GM20431 (cell line): Measurements from ENCODE around the gene TMEM61.
"Not testable (repeated sequence)": the region's sequence is repeated elsewhere in the genome, so short reads cannot be mapped to it uniquely, and the experiment has no call there.

Experiments used
- in situ Hi-C: fragments of 300-500 bp; cut with MseI, MboI; formaldehyde crosslinking; loops from one replicate; pipeline ENCODE4 v1.15.0; 2020; ENCODE audit warnings: low sequenced_read_pairs; ENCODE audit not compliant: unreplicated experiment

TMEM61 gene

GRCh38 chr1:54956726-54957125 lies 23.7 kb upstream of the TMEM61 start:
- in situ Hi-C loops = no loop called here

- in situ Hi-C loops = no loop called here
These were observed 21.2 kb upstream of the TMEM61 start for GRCh38 chr1:54959241-54959640.

- in situ Hi-C loops = no loop called here
These were observed 17.6 kb upstream of the TMEM61 start for GRCh38 chr1:54962612-54963395.

- in situ Hi-C loops = not testable (repeated sequence)
These were observed 16.6 kb upstream of the TMEM61 start for GRCh38 chr1:54963829-54964228.

- in situ Hi-C loops = no loop called here
These were observed 14.6 kb upstream of the TMEM61 start for GRCh38 chr1:54965624-54966340.

GRCh38 chr1:54967372-54967771 lies 13.1 kb upstream of the TMEM61 start:
- in situ Hi-C loops = no loop called here

- in situ Hi-C loops = no loop called here
These were observed 11.9 kb upstream of the TMEM61 start for GRCh38 chr1:54968551-54968950.

GRCh38 chr1:54969879-54970278 lies 10.5 kb upstream of the TMEM61 start:
- in situ Hi-C loops = no loop called here

GRCh38 chr1:54970901-54971300 lies 9.5 kb upstream of the TMEM61 start:
- in situ Hi-C loops = no loop called here

GRCh38 chr1:54971317-54971791 lies 9.1 kb upstream of the TMEM61 start:
- in situ Hi-C loops = no loop called here

GRCh38 chr1:54972436-54972835 lies 8.0 kb upstream of the TMEM61 start:
- in situ Hi-C loops = no loop called here

- in situ Hi-C loops = no loop called here
These were observed 7.1 kb upstream of the TMEM61 start for GRCh38 chr1:54973205-54973921.

GRCh38 chr1:54975356-54976108 lies 4.9 kb upstream of the TMEM61 start:
- in situ Hi-C loops = no loop called here

GRCh38 chr1:54976747-54977146 lies 3.7 kb upstream of the TMEM61 start:
- in situ Hi-C loops = no loop called here

- in situ Hi-C loops = no loop called here
These were observed 2.7 kb upstream of the TMEM61 start for GRCh38 chr1:54977533-54978297.

GRCh38 chr1:54978528-54979326 lies 1.7 kb upstream of the TMEM61 start:
- in situ Hi-C loops = no loop called here

GRCh38 chr1:54979327-54979891 lies 1.0 kb upstream of the TMEM61 start:
- in situ Hi-C loops = no loop called here

GRCh38 chr1:54980046-54980527 lies 341 bp upstream of the TMEM61 start:
- in situ Hi-C loops = no loop called here
